Activated CD4-positive, alpha-beta T cell treated with anti-CD3 and anti-CD28 coated beads, Interleukin-2, amount 50 U/mL, for 24 hours (primary cell): ENCODE data around the gene FOXP2.
"Not testable (repeated sequence)": the region's sequence is repeated elsewhere in the genome, so short reads cannot be mapped to it uniquely, and the experiment has no call there.

ENCODE experiments used
- DNase-seq, 2 donors: peaks; one replicate each; pipeline ENCODE4 v3.0.0-alpha.2; 2020; ENCODE audit warnings: low read depth in 1 of 2, low spot score in 1 of 2

FOXP2 gene

DNA sequence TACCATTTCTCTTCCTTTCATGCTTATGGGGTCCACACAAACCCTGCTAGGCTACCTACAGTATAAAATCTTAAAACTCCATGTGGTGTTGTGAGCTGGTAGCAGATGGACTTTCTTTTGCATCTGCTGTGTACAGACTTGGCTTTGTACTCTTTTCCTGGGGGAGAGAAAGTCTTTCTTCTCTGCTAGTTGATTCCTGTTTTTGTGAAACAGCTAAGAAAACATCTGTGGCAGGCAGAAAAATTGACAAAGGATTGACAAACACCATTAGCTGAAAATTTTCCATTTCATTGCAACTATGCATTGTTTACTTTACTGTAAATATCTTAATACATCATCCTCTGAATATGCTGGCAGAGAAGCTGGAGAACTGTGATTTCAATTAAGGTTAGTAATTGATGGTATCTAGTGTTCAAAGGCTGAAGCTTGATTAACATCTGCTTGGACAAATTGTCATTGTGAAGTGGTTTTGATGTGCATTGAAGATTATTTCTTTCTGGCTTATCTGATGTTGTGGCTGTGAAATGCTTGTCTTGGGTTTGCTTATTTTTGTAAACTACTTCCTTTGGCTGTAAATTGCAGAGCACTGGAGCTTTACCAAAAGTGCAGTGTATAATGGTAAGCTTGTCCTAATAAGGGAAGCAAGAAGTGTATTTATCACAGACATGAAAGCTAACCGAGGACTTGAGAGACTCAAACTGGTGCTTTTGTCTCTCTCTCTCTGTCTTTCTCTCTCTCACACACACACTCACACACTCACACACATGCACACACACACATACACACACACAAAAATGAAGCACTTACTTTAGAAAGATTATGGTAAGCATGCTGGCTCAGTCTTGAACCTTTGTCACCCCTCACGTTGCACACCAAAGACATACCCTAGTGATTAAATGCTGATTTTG, at the start of gene FOXP2:
Gene FOXP2 (plus strand): TSS at position 660 of the 908 bp plus-strand sequence. CDS start 11,697 bp downstream, outside the sequence.
- no peak for DNase-seq

DNA sequence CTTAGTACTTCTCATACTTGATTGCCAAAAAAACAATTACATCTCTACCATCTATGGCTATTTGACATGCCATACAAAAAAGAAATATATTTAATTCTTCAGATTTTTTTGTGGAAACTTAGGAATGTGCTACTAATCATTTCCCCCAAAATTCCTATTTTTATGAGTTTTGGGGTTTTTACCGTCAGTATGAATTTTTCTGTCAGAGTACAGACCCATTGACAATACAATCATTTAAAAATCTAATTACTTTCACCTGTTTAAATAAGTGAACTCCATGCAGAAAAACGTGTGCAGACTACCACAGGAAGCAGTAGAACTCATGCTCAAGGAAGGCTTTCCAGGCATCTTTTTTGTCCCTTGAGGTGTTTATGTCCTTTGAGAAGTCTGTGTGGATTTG, 48.8 kb upstream of the FOXP2 start:
- DNase-seq = no peak

GRCh38 chr7:114368492-114368891, 46.1 kb upstream of the FOXP2 start:
- no peak for DNase-seq

- no peak for DNase-seq
These were observed 45.3 kb upstream of the FOXP2 start for GRCh38 chr7:114369294-114369693.

DNA sequence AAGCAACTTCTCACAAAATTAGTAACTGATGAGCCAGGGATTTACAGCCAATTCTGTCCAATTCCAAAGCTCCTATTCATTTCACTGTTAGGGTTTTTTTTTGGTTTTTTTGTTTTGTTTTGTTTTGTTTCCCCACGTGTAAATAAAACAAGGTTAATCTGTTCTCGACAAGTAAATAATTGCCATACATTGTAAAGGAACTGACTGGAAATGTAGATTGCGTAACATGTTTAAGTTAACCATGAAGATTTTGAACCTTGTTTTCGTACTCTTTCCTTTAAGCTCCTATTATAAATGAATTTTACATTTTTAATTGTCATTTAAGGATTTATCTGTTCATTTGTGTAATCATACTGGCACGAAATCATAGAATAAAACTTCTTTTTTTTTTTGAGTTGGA, 42.0 kb upstream of the FOXP2 start:
- DNase-seq = no peak

DNA sequence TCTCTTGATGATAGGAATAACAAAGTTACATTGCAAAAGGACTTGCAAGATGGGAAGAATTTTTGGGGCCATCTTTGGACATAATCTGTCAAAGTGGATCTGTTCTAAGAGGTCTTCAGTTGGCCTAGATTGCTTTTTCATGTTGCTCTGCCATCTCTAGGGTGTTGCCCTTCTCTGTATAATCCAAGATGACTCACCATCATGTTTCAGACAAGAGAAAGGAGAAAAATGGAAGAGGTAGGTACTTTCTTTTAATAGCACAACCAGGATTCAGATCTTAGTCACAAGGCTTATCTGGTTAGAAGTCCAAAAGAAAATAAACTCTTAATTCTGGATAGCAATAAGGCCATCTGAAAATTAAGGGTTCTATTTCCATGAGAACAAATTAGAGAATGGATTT, 38.7 kb upstream of the FOXP2 start:
- DNase-seq = no peak

- DNase-seq = not testable (repeated sequence)
These were observed 30.7 kb upstream of the FOXP2 start for GRCh38 chr7:114383946-114384345.

DNA sequence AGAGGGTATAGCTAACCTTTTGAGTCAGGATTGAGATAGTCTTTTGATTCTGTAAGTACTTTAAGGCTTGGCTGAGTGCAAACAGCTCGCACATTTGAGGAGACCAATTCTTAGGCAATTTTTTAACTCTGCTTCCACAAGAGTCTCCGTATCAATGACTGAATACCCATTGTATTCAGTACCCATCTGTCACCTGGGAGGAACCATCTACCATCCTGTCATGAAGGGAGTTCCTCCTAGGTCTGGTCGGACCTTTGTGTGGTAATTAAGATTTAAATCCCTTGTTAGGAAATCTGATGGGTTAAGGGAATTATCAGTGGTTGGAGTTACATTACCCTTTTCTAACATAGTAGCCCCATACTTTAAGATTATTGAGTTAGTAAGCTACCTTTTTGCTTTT, 30.3 kb upstream of the FOXP2 start:
- DNase-seq = not testable (repeated sequence)

GRCh38 chr7:114388021-114388420, 26.6 kb upstream of the FOXP2 start:
- DNase-seq = no peak

DNA sequence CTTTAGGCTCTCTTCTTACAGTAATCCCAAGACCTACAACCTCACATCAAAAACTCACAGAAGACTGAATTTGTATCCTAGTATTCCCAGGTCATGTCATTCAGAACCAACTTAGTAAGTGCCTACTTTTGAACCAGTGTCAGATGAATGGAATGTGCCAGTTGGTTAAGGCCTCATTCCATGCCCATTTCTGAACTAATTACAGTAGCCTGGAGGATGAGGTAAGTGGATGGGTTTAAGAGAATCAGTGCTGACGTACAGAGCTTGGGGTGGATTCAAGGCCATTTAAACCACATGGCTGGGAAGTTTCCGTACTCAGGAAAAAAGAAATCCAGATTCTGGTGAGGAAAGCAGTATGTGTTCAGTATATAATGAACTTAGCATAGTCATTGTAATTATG, 21.9 kb upstream of the FOXP2 start:
- DNase-seq = no peak

- no peak for DNase-seq
These were observed 11.6 kb upstream of the FOXP2 start for GRCh38 chr7:114402876-114403635.

DNA sequence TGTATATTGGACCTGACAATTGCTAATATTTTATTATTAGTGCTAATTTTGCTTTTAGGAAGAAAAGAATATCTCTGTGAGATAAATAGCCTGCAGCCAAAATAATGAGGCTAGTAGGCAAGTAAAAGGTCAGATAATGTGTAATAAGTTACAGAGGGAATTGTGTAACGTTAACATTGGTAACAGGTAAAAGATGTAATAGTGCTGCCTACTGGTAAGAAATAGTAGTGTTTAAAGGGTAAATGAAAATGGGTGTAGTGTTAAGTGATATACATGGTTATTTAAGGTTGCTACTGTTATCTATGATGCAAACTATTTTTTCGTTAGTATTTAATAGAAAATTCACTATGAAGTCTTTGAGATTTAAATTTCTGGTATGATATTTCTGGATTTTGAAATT, 9.2 kb upstream of the FOXP2 start:
- no peak for DNase-seq

DNA sequence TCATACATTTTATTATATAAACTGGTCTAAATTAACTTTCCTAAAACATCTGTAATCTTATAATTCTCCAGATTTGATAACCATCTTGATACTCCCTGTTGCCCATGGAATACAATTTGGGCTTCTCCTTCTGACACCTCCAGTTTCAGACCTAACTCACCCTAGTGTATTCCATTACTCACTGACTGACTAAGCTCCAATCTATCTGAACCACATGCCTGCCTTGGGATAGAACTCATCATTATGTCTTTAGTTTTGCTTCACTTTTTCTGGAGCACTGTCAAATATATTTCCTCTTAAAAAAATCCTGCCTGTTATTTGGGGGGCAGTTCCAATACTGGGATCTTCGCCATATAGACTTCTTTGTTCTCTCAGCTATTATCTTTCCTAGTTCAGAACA, 4.9 kb upstream of the FOXP2 start:
- no peak for DNase-seq

- no peak for DNase-seq
These were observed 2.1 kb upstream of the FOXP2 start for GRCh38 chr7:114412548-114412947.

DNA sequence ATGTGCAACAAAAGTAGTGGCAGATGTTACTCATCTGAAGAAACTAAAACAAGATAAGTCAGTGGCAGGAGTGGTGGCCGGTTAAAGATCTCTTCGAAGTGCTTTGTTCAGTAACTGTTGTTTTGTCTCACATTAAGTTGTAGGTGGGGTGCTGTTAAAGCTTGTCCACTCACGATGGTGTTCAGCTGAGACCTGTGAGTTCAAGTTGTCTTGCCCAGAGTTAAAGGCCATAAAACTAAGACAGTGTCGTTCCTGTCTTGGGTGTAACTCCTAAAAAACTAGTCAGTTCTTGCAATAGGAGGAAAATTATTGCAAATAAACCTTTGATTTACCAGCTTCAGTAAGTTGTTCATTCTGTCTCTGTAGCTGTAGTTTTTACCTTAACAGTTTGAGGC, 857 bp upstream of the FOXP2 start:
- no peak for DNase-seq

DNA sequence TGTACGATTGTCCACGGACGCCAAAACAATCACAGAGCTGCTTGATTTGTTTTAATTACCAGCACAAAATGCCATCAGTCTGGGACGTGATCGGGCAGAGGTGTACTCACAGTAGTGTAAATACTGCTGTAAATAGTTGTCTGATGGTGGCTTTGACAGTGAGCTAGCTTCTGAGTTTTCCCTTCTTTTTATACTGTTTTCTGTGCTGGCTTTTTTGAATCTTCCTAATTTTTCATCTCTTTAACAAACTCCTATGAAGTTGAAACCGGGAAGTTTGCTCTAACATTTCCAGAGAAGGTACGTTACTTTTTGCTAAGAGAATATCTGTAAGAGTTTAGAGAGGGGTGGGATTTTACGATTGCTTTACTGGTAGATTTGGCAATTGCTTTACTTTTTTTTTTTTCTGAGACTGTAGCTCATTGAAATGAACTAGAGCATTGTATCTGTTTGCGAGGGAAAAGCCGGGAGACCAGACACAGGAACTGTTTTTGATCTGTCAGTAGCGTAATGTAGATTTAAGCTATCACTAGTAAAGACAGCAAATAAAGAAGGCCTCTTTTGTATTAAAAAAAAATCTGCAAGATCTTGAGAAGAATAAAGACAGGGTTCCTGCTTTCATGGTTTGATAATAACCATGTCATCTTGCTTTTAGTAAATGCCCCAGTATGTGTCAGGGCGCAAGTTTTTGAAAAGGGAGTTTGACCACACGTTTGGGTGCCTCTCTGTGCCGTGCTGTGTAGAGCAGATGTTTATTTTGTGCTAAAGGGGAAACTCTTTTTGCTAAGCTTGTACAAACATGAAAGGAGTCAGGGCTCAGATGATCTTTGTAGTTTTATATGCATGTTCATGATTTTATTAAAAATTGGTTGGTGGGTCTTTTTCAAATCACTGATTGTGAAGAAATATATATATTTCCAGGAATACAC, 712 bp downstream of the FOXP2 start:
- DNase-seq = no peak

- no peak for DNase-seq
These were observed 1.7 kb downstream of the FOXP2 start for GRCh38 chr7:114416129-114416990.

DNA sequence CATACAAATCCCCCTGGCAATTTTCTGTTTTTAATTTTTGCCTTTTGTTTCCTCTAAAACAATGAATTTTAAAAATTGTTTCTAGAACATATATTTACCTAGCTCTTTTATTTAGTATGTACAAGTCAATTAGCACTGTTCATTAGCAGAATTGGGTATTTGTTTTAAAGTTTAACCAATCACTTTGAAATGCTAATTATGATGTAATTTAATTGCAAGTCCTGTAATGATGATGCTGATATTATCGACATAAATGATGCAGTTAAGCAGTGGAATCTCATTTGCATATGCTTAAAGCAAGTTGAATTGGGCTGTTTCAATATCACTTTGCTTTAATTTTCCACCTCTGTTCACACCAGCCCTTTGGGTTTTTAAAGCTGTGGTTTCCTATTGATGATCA, 2.7 kb downstream of the FOXP2 start:
- DNase-seq = no peak

GRCh38 chr7:114418117-114418516, 3.5 kb downstream of the FOXP2 start:
- no peak for DNase-seq
